Measurements from ENCODE around the gene FAM169A. TPM values are rescaled to one million over a fixed set of nuclear protein-coding genes. Genes with fewer than 3 reads are reported as not detected.

FAM169A gene
- total and polyA plus RNA-seq, 10 of the 15 experiments (the other 5 are each of a cell fraction or from before 2014, with no cell fraction given) = 0.37 to 15.4 (median 4.7) TPM

- TF ChIP-seq, protein P1, sequence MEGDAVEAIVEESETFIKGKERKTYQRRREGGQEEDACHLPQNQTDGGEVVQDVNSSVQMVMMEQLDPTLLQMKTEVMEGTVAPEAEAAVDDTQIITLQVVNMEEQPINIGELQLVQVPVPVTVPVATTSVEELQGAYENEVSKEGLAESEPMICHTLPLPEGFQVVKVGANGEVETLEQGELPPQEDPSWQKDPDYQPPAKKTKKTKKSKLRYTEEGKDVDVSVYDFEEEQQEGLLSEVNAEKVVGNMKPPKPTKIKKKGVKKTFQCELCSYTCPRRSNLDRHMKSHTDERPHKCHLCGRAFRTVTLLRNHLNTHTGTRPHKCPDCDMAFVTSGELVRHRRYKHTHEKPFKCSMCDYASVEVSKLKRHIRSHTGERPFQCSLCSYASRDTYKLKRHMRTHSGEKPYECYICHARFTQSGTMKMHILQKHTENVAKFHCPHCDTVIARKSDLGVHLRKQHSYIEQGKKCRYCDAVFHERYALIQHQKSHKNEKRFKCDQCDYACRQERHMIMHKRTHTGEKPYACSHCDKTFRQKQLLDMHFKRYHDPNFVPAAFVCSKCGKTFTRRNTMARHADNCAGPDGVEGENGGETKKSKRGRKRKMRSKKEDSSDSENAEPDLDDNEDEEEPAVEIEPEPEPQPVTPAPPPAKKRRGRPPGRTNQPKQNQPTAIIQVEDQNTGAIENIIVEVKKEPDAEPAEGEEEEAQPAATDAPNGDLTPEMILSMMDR (IDR thresholded peaks at IDR 0.05 in 2 of 3, conservative IDR thresholded peaks at IDR 0.05 in 1 of 3; ENCODE audit: control insufficient read depth in 2 of 3, extremely low read depth in 1 of 3, insufficient read depth in 1 of 3, low read depth in 3 of 3, low read length in 3 of 3) = no peak
- TF ChIP-seq, protein P2, sequence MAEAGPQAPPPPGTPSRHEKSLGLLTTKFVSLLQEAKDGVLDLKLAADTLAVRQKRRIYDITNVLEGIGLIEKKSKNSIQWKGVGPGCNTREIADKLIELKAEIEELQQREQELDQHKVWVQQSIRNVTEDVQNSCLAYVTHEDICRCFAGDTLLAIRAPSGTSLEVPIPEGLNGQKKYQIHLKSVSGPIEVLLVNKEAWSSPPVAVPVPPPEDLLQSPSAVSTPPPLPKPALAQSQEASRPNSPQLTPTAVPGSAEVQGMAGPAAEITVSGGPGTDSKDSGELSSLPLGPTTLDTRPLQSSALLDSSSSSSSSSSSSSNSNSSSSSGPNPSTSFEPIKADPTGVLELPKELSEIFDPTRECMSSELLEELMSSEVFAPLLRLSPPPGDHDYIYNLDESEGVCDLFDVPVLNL (IDR thresholded peaks at IDR 0.05; ENCODE audit: low read depth, low read length) = no peak
- TF ChIP-seq, protein P3, sequence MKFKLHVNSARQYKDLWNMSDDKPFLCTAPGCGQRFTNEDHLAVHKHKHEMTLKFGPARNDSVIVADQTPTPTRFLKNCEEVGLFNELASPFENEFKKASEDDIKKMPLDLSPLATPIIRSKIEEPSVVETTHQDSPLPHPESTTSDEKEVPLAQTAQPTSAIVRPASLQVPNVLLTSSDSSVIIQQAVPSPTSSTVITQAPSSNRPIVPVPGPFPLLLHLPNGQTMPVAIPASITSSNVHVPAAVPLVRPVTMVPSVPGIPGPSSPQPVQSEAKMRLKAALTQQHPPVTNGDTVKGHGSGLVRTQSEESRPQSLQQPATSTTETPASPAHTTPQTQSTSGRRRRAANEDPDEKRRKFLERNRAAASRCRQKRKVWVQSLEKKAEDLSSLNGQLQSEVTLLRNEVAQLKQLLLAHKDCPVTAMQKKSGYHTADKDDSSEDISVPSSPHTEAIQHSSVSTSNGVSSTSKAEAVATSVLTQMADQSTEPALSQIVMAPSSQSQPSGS (IDR thresholded peaks at IDR 0.05; ENCODE audit: low read length) = no peak
- TF ChIP-seq KDM1A (IDR thresholded peaks at IDR 0.05; ENCODE audit: borderline replicate concordance) = no peak
- no peak for TF ChIP-seq ZNF384 (IDR thresholded peaks at IDR 0.05; ENCODE audit: borderline replicate concordance, low read depth, low read length)
- TF ChIP-seq SMAD1 (IDR thresholded peaks at IDR 0.05; ENCODE audit: low read depth, partially characterized antibody) = no peak
- TF ChIP-seq PAX5 (IDR thresholded peaks at IDR 0.05; ENCODE audit: borderline replicate concordance, low read depth, low read length) = no peak
- TF ChIP-seq NR2C2 (IDR thresholded peaks at IDR 0.05; ENCODE audit: borderline replicate concordance, control insufficient read depth, insufficient read length, low read depth) = no peak
Observed at GRCh38 chr5:74853256-74853655, 12.9 kb downstream of the FAM169A start (continued).
